ENCODE data around the gene PLK3. TPM values are rescaled to one million over a fixed set of nuclear protein-coding genes. Genes with fewer than 3 reads are reported as not detected.

PLK3 gene
- total and polyA plus RNA-seq, 9 of the 15 experiments (the other 6 are each of a cell fraction or from before 2014, with no cell fraction given): 0.52 to 22.7 (median 11.0) TPM

DNA sequence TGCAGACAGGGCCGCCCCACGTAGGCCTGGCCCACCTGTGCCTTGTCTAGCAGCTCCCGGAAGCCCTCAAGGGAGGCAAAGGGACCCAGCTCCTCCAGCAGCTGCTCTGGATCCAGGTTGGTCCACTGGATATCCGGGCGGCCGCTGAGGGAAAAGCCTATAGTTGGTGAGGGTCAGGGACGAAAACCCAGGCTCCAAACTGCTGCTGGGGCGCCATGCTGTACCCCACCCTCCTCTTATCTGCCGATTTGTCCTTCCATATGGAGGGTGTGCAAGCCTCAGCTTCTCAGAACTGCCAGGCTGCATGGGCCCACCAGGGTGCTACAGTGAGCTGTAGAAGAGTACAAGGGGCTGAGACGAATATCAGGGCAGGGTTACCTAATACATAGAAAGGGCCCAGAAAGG is 30.7 kb downstream of the PLK3 start (continued):
- TF ChIP-seq REST (IDR thresholded peaks at IDR 0.05; ENCODE audit: borderline replicate concordance) (0 out of 2 replicates have a peak, but pooled peaks have one; percentile 5), REST (CRISPR knock-in tag; IDR thresholded peaks at IDR 0.05; ENCODE audit: low read depth) (no peak), POLR2AphosphoS5 (IDR thresholded peaks at IDR 0.05; ENCODE audit: control insufficient read depth, insufficient read depth, low read depth, low read length) (0 out of 2 replicates have a peak, but pooled peaks have one; percentile 40), ETS1 (conservative IDR thresholded peaks at IDR 0.05; ENCODE audit: control insufficient read depth, low read depth, low read length) (0 out of 2 replicates have a peak, but pooled peaks have one; percentile 26), RBFOX2 (IDR thresholded peaks at IDR 0.05; ENCODE audit: low read depth, low read length) (peak; percentile 44), KLF1 (tag; IDR thresholded peaks at IDR 0.05) (peak; percentile 63; the same call in 1 of the 2 replicates), FIP1L1 (IDR thresholded peaks at IDR 0.05; ENCODE audit: low read depth, low read length, poor library complexity, severe bottlenecking) (no peak), LARP7 (IDR thresholded peaks at IDR 0.05) (no peak), SMAD4 (CRISPR knock-in tag; conservative IDR thresholded peaks at IDR 0.05) (0 out of 2 replicates have a peak, but pooled peaks have one; percentile 44), RBM14 (IDR thresholded peaks at IDR 0.05; ENCODE audit: borderline replicate concordance, insufficient read depth, low read depth, low read length) (no peak), CBFA2T3 (IDR thresholded peaks at IDR 0.05) (peak; percentile 46)
- TF ChIP-seq, protein P1, sequence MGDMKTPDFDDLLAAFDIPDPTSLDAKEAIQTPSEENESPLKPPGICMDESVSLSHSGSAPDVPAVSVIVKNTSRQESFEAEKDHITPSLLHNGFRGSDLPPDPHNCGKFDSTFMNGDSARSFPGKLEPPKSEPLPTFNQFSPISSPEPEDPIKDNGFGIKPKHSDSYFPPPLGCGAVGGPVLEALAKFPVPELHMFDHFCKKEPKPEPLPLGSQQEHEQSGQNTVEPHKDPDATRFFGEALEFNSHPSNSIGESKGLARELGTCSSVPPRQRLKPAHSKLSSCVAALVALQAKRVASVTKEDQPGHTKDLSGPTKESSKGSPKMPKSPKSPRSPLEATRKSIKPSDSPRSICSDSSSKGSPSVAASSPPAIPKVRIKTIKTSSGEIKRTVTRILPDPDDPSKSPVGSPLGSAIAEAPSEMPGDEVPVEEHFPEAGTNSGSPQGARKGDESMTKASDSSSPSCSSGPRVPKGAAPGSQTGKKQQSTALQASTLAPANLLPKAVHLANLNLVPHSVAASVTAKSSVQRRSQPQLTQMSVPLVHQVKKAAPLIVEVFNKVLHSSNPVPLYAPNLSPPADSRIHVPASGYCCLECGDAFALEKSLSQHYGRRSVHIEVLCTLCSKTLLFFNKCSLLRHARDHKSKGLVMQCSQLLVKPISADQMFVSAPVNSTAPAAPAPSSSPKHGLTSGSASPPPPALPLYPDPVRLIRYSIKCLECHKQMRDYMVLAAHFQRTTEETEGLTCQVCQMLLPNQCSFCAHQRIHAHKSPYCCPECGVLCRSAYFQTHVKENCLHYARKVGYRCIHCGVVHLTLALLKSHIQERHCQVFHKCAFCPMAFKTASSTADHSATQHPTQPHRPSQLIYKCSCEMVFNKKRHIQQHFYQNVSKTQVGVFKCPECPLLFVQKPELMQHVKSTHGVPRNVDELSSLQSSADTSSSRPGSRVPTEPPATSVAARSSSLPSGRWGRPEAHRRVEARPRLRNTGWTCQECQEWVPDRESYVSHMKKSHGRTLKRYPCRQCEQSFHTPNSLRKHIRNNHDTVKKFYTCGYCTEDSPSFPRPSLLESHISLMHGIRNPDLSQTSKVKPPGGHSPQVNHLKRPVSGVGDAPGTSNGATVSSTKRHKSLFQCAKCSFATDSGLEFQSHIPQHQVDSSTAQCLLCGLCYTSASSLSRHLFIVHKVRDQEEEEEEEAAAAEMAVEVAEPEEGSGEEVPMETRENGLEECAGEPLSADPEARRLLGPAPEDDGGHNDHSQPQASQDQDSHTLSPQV (IDR thresholded peaks at IDR 0.05): peak; percentile 89
- TF ChIP-seq, protein P2, sequence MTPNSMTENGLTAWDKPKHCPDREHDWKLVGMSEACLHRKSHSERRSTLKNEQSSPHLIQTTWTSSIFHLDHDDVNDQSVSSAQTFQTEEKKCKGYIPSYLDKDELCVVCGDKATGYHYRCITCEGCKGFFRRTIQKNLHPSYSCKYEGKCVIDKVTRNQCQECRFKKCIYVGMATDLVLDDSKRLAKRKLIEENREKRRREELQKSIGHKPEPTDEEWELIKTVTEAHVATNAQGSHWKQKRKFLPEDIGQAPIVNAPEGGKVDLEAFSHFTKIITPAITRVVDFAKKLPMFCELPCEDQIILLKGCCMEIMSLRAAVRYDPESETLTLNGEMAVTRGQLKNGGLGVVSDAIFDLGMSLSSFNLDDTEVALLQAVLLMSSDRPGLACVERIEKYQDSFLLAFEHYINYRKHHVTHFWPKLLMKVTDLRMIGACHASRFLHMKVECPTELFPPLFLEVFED (CRISPR knock-in tag; conservative IDR thresholded peaks at IDR 0.05): no peak
